ENCODE results near the gene TNFRSF17.

GRCh38 chr16:11994143-11995119, 29.4 kb downstream of the TNFRSF17 start:
- TF ChIP-seq MTA1 (IDR thresholded peaks at IDR 0.05; ENCODE audit: borderline replicate concordance) (no peak), ZKSCAN8 (CRISPR knock-in tag; IDR thresholded peaks at IDR 0.05) (no peak), PHF20 (IDR thresholded peaks at IDR 0.05; ENCODE audit: partially characterized antibody) (no peak), TRIM28 (IDR thresholded peaks at IDR 0.05) (no peak), SRSF3 (IDR thresholded peaks at IDR 0.05; ENCODE audit: insufficient read depth, low read length) (no peak), SIN3A (IDR thresholded peaks at IDR 0.05; ENCODE audit: borderline replicate concordance in 2 of 2, control insufficient read depth in 1 of 2, low read depth in 2 of 2, low read length in 2 of 2) (no peak), EP300 (IDR thresholded peaks at IDR 0.05; ENCODE audit: low read length) (no peak), CBX1 (IDR thresholded peaks at IDR 0.05; ENCODE audit: low read depth) (no peak), SP2 (IDR thresholded peaks at IDR 0.05; ENCODE audit: extremely low read depth, low read depth, low read length, poor library complexity, severe bottlenecking) (no peak), ATF2 (CRISPR knock-in tag; IDR thresholded peaks at IDR 0.05) (no peak)

All from K562 (cell line).